Measurements from ENCODE around the gene OTOP3. TPM values are rescaled to one million over a fixed set of nuclear protein-coding genes. Genes with fewer than 3 reads are reported as not detected.

Gene OTOP3
- total RNA-seq, 2 donors from 2014 or later = not detected

GRCh38 chr17:74921769-74922168 is 13.9 kb upstream of the OTOP3 start:
- Mint-ChIP-seq H3K36me3 (no peaks in the 10 kb centered on the region), H3K4me3 (no peak overlapping the region), H3K9me3 (no peaks in the 10 kb centered on the region), H3K27me3 (peaks cover 16 to 31% of the 10 kb centered on the region in 2 donors), H3K27ac (no peak overlapping the region), H3K4me1 (ENCODE audit: low read depth in 2 of 2) (peaks cover 0 to 5% of the 10 kb centered on the region in 2 donors)
- no peak for ATAC-seq
- no peak for DNase-seq (ENCODE audit: low spot score)

GRCh38 chr17:74922172-74922571 is 13.5 kb upstream of the OTOP3 start:
- no peaks in the 10 kb centered on the region for H3K36me3 Mint-ChIP-seq
- H3K9me3 Mint-ChIP-seq = no peaks in the 10 kb centered on the region
- ATAC-seq (no peak), DNase-seq (ENCODE audit: low spot score) (no peak)
- no peak overlapping the region for H3K27ac Mint-ChIP-seq
- peaks cover 16 to 28% of the 10 kb centered on the region in 2 donors for H3K27me3 Mint-ChIP-seq
- no peak overlapping the region for H3K4me3 Mint-ChIP-seq
- peaks cover 0 to 5% of the 10 kb centered on the region in 2 donors for H3K4me1 Mint-ChIP-seq (ENCODE audit: low read depth in 2 of 2)

DNA sequence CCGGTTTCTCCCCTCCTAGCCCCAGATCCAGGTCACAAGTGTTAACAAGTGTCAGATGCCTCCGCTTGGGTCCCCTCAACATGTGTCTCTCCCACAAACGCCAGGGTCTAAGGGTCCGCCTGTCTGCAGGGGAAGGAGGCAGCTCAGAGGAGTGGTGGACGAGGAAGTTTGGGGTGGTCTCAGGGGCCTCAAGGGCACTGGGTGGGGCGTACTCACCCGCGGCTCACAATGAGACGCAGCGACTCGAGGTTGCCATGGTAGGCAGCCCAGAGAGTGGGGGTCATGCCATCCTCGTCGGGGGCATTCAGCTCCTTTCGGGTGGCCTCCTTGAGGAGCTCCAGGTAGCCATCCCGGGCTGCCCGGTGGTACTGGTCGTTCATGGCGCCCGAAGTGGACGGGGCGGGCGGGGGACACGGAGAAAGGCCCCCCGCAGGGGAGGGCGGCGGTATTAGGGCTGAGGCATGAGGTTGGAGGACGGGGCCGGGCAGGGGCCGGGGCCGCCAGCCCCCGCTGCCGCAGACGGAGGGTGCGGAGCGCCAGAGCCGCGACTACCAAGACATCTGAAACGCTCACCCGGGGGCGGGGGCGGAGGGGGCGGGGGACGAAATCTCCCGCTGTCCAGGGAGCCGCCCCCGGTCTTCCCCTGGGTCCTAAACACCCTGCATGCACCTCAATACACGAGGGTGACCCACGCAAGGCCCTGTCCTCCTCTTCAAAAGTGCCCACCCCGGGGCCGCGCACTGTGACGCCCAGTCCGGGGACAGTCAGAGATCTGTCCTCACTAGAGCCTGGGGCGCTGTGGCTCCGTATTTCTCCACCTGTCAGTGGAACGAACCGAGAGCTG is 12.8 kb upstream of the OTOP3 start, which contains the start of gene USH1G:
TSS of gene USH1G (minus strand) at position 562 of the 844 bp plus-strand sequence. CDS start at position 380, 182 bp downstream.
- Mint-ChIP-seq H3K9me3 (no peaks in the 10 kb centered on the region), H3K4me1 (ENCODE audit: low read depth in 2 of 2) (peaks cover 0 to 5% of the 10 kb centered on the region in 2 donors), H3K27me3 (peaks cover 16 to 32% of the 10 kb centered on the region in 2 donors), H3K27ac (no peak within 1 kb of the TSS), H3K4me3 (peak within 1 kb of the TSS; percentile 58), H3K36me3 (no peaks in the 10 kb centered on the region)
- DNase-seq (ENCODE audit: low spot score) = no peak
- peak; percentile 31 to 56 for ATAC-seq

- DNase-seq (ENCODE audit: low spot score) (peak; percentile 74), ATAC-seq (peak; percentile 72 to 81)
- H3K27ac Mint-ChIP-seq = no peak overlapping the region
- peaks cover 0 to 5% of the 10 kb centered on the region in 2 donors for H3K4me1 Mint-ChIP-seq (ENCODE audit: low read depth in 2 of 2)
- H3K36me3 Mint-ChIP-seq = no peaks in the 10 kb centered on the region
- H3K27me3 Mint-ChIP-seq = peaks cover 16 to 32% of the 10 kb centered on the region in 2 donors
- H3K9me3 Mint-ChIP-seq = no peaks in the 10 kb centered on the region
- peak overlapping the region; percentile 58 for H3K4me3 Mint-ChIP-seq
Observed at GRCh38 chr17:74923538-74924249, 12.0 kb upstream of the OTOP3 start.

- peaks cover 23 to 34% of the 10 kb centered on the region in 2 donors for H3K27me3 Mint-ChIP-seq
- no peaks in the 10 kb centered on the region for H3K9me3 Mint-ChIP-seq
- no peak for DNase-seq (ENCODE audit: low spot score)
- no peak for ATAC-seq
- H3K4me3 Mint-ChIP-seq = peak within 1 kb of the TSS; percentile 58
- H3K27ac Mint-ChIP-seq = no peak within 1 kb of the TSS
- peaks cover 0 to 5% of the 10 kb centered on the region in 2 donors for H3K4me1 Mint-ChIP-seq (ENCODE audit: low read depth in 2 of 2)
- no peaks in the 10 kb centered on the region for H3K36me3 Mint-ChIP-seq
Observed at GRCh38 chr17:74924250-74924948, 11.3 kb upstream of the OTOP3 start, which contains the start of gene OTOP2. Gene OTOP2 (plus strand): TSS chr17:74924273. CDS start chr17:74924633, 360 bp downstream.

DNA sequence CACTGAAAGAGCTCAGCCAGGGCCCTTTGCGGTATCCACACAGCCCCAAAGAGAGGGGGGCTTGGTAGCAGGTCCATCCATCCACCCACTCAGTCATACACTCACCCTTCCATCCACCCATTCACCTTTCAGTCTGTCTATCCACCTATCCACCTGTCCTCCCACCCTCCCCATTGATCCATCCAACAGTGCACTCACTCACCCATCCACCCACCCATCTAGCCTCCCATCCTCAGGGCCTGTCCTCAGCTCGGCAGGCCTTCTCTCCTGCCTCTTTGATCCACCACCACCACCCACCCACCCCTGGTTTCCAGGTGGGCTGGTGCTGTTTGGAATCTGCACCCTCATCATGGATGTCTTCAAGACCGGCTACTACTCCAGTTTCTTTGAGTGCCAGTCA is 10.5 kb upstream of the OTOP3 start:
- H3K36me3 Mint-ChIP-seq = no peaks in the 10 kb centered on the region
- peaks cover 23 to 34% of the 10 kb centered on the region in 2 donors for H3K27me3 Mint-ChIP-seq
- no peak for ATAC-seq
- no peaks in the 10 kb centered on the region for H3K9me3 Mint-ChIP-seq
- no peak for DNase-seq (ENCODE audit: low spot score)
- H3K27ac Mint-ChIP-seq = no peak overlapping the region
- H3K4me3 Mint-ChIP-seq = no peak overlapping the region
- peaks cover 0 to 5% of the 10 kb centered on the region in 2 donors for H3K4me1 Mint-ChIP-seq (ENCODE audit: low read depth in 2 of 2)

GRCh38 chr17:74928786-74929185 is 6.9 kb upstream of the OTOP3 start:
- Mint-ChIP-seq H3K36me3 (no peaks in the 10 kb centered on the region), H3K9me3 (no peaks in the 10 kb centered on the region), H3K4me3 (no peak overlapping the region), H3K27ac (no peak overlapping the region), H3K4me1 (ENCODE audit: low read depth in 2 of 2) (peaks cover 2 to 4% of the 10 kb centered on the region in 2 donors), H3K27me3 (peaks cover 34 to 47% of the 10 kb centered on the region in 2 donors)
- ATAC-seq = no peak
- no peak for DNase-seq (ENCODE audit: low spot score)

GRCh38 chr17:74930535-74931036 is 5.1 kb upstream of the OTOP3 start:
- H3K36me3 Mint-ChIP-seq = no peaks in the 10 kb centered on the region
- no peaks in the 10 kb centered on the region for H3K9me3 Mint-ChIP-seq
- H3K27me3 Mint-ChIP-seq = peaks cover 36 to 39% of the 10 kb centered on the region in 2 donors
- ATAC-seq (peak in 1 of 2 donors; percentile 15), DNase-seq (ENCODE audit: low spot score) (no peak)
- H3K4me1 Mint-ChIP-seq (ENCODE audit: low read depth in 2 of 2) = peaks cover 0 to 4% of the 10 kb centered on the region in 2 donors
- no peak overlapping the region for H3K4me3 Mint-ChIP-seq
- peak overlapping the region in 1 of 2 donors; percentile 59 for H3K27ac Mint-ChIP-seq

GRCh38 chr17:74935048-74935447 is 650 bp upstream of the OTOP3 start:
- no peak overlapping the region for H3K27ac Mint-ChIP-seq
- peaks cover 48 to 54% of the 10 kb centered on the region in 2 donors for H3K27me3 Mint-ChIP-seq
- ATAC-seq (no peak), DNase-seq (ENCODE audit: low spot score) (no peak)
- no peaks in the 10 kb centered on the region for H3K36me3 Mint-ChIP-seq
- H3K9me3 Mint-ChIP-seq = no peaks in the 10 kb centered on the region
- H3K4me3 Mint-ChIP-seq = no peak overlapping the region
- peaks cover 0 to 4% of the 10 kb centered on the region in 2 donors for H3K4me1 Mint-ChIP-seq (ENCODE audit: low read depth in 2 of 2)

DNA sequence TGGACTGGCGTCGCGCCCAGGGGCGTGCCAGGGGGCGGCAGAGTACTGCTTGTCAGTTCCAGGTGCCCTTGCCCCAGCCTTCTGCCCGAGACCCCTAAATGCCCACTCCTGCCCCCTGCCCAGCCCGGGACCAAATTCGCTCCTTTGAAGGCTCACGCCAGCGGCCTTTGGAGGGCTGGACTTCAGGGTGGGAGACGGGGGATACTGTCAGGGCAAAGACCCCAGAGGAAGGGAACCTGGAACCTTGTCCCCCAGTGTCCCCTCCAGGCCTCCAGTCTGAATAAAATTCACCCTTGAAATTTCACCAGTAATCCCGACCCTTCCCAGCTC is 737 bp downstream of the OTOP3 start:
- no peak for DNase-seq (ENCODE audit: low spot score)
- no peak overlapping the region for H3K27ac Mint-ChIP-seq
- H3K36me3 Mint-ChIP-seq = no peaks in the 10 kb centered on the region
- H3K27me3 Mint-ChIP-seq = peaks cover 37 to 46% of the 10 kb centered on the region in 2 donors
- H3K9me3 Mint-ChIP-seq = no peaks in the 10 kb centered on the region
- H3K4me3 Mint-ChIP-seq = no peak overlapping the region
- no peaks in the 10 kb centered on the region for H3K4me1 Mint-ChIP-seq (ENCODE audit: low read depth in 2 of 2)
- ATAC-seq = no peak

GRCh38 chr17:74937064-74938051 is 1.7 kb downstream of the OTOP3 start:
- no peaks in the 10 kb centered on the region for H3K9me3 Mint-ChIP-seq
- H3K27ac Mint-ChIP-seq = no peak overlapping the region
- no peaks in the 10 kb centered on the region for H3K36me3 Mint-ChIP-seq
- ATAC-seq (no peak), DNase-seq (ENCODE audit: low spot score) (no peak)
- peaks cover 36 to 46% of the 10 kb centered on the region in 2 donors for H3K27me3 Mint-ChIP-seq
- no peak overlapping the region for H3K4me3 Mint-ChIP-seq
- no peaks in the 10 kb centered on the region for H3K4me1 Mint-ChIP-seq (ENCODE audit: low read depth in 2 of 2)

DNA sequence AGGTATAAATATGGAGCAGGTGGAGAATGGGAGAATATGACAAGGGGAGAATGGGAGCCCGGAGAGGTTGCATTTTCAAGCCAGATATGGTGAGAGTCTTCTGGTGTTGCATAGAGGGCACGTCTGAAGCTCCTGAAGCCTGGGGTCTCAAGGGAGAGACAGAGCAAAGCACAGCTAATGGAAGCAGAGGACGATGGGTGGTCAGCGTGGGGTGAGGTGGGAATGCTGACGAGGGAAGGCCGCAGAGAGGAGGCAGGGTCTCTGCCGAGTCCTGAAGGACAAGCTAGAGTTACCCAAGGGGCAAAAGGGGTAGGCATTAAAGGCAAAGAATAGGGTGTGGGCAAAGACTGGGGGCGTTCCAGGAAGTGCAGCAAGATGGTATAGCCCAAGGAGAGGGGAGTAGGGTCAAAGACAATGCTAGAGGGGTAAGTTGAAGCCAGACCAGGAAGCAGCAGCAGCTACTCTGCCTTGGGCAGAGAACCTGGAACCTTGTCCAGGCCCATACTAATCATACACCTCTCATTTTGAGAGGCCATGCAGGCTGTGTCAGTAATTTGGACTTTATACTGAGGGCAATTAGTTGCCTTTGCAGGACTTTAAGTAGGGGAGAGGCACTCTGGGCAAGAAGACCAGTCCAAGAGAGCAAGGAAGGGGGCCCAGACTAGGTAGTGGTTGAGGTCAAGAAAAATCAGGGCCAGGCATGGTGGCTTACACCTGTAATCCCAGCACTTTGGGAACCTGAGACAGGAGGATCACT is 2.7 kb downstream of the OTOP3 start:
- no peaks in the 10 kb centered on the region for H3K36me3 Mint-ChIP-seq
- no peaks in the 10 kb centered on the region for H3K9me3 Mint-ChIP-seq
- no peak overlapping the region for H3K27ac Mint-ChIP-seq
- H3K4me1 Mint-ChIP-seq (ENCODE audit: low read depth in 2 of 2) = no peaks in the 10 kb centered on the region
- H3K27me3 Mint-ChIP-seq = peaks cover 36 to 48% of the 10 kb centered on the region in 2 donors
- no peak for DNase-seq (ENCODE audit: low spot score)
- ATAC-seq = no peak
- no peak overlapping the region for H3K4me3 Mint-ChIP-seq
